ENCODE results near the gene TCOF1.
"Not testable (repeated sequence)": the region's sequence is repeated elsewhere in the genome, so short reads cannot be mapped to it uniquely, and the experiment has no call there.

Gene TCOF1

DNA sequence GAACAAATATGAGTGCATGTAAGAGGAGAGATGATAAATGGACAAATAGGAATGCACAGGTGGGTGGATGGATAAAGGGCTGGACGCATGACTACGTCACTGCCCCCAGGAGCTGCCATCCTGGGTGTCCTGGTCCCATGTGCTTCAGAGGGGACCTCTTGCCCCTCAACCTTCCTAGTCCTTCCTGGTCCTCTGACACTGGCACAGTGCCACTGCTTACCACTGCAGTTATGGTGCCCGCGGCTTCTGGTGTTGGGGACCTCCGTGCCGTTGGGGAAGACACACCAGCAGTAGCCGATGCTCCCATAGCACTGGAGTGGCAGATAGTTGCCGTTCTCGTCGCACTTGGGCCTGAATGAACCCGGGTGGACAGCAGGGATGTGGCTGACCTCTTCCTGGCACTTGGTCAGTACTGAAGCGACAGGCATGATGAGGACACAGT lies 45.4 kb downstream of the TCOF1 start:
- DNase-seq (ENCODE audit: low read depth, low spot score), result no peak

DNA sequence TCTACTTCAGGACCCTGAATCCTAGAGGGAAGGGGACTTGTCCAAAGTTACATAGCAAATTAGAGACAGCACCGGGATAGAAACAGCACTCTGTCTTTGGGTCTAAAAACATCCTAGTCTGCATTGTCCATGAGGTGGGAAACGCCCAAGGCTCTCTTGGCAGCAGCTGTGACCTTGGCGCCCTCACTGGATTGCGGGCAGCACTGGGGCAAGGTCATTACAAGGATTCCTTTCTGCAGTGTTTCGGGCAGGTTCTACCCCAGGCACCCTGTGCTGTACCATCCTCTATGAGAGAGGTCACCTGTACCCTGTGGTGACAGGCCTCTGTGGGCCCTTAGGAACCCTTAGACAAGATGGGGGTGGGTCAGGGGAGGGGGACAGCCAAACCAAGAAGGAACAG lies 46.6 kb downstream of the TCOF1 start:
- DNase-seq (ENCODE audit: low read depth, low spot score), result no peak

DNA sequence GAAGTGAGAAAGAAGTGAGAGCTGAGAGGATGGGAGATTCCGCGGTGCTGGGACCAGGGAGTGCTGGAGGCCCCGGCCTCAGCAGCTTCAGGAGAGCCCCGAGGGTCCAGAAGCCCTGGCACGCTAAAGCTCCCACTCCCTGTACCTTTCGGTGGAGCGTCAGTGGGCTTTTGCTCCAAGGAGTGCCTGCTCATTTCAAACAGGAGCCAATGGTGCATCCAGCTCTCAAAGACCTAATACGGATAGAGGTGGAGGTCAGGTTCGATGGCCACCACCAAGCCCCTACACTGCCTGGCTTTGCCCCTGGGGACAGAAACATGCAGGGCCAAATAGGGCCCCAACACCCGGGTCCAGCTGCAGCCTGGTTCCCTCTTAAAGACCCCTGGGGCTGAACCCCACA lies 47.0 kb downstream of the TCOF1 start:
- DNase-seq (ENCODE audit: low read depth, low spot score), result no peak

DNA sequence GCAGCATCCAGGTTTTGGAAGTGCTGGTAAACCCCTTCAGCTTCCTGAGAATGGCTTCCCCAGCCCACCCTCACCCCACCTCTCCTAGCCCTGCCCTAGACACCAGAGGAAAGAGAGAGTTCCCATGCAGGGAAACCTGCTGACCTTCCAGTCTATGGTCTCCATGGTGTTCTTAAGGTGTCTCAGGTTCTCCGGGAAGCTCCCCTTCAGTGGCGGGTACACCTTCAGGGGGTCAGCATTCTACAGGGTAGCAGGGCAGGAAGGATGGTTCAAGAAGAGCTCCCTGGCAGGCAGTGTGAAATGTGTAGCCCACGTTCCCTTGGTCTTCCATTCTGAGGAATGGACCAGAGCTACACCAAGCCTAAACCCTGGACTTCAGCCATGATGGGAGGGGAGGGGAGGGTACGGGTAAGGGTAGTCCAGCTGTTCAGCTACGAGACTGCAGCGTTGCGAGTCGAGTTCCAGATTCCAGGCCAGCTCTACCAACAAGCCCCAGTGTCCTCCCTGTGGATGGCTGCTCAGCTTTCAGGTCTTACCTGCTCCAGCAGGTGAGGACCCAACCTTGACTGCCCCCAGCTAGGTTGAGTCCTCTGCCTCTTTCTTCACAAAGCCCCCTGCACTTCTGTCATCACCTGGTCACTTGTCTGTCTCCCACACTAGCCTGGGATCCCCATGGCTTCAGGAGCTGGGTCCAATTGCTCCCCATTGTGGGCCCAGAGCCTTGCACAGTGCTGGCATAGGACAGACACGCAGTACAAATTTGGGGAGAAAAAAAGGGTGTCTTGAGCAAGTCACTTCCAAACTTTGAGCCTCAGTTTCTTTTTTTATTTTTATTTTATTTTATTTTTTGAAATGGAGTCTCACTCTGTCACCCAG lies 47.7 kb downstream of the TCOF1 start:
- no peak for DNase-seq (ENCODE audit: low read depth, low spot score)

- no peak for DNase-seq (ENCODE audit: low read depth, low spot score)
Observed at GRCh38 chr5:150406103-150406722, 48.7 kb downstream of the TCOF1 start.

- DNase-seq (ENCODE audit: low read depth, low spot score), result no peak
Observed at GRCh38 chr5:150406723-150407095, 49.2 kb downstream of the TCOF1 start.

DNA sequence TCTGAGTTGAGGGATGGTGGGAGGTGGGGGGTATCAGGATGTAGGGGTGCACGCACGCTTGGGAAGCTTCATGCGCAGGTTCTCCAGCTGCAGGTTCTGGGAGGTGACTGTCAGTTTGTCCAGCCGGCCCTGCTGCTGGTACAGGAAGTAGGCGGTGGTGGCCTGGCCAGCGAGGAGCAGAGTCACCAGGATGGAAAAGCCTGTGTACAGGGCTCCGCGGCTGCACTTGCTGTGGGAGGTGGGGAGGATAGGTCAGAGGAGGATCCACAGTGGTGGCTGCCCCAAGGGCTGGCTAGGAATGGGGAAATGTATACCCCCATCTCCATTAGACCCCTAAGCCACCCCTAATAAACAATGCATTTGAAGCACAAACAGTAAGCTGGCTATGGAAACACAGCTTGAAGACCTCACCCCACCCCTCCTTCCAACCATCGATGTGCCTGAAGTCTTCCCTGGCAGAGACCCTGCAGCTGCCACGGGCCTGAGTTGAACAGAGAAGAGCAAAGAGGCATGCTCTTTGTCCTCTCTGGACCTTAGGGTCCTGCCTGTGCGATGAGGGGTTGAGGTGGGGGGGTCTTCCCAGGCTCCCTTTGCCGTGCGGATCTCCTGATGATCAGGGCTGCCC lies 49.7 kb downstream of the TCOF1 start:
- no peak for DNase-seq (ENCODE audit: low read depth, low spot score)

DNA sequence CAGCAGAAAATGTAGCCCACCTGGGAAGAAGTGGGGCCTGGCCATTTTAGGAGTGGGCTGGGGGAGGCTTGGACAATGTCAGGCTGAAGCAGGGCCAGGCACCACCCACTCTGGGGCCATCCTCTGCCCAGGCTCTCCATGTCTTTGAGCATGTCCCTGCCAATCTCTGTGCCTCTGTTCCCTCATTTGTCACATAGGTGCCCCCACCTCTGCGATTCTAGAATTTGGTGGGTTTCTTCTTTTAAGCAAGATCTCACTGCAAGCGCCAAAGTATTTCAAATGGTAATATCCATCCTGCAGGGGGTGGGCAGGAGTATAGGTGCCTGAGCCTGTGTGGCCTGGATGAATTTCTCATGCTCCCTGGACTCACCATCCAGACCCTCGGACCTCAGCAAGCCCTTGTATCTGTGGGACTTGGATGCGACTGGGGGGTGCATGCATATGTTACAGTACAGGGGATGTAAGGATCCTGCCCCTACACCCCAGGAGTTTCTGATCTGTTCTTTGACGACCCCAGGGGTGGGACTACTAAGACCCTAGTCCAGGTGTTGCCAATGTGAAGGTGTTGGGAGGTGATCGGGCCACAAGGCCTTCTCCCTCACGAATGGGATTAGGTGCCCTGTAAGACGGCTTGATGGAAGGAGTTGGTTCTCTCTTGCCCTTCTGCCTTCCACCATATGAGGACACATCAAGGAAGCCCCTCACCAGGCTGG lies 50.9 kb downstream of the TCOF1 start:
- DNase-seq (ENCODE audit: low read depth, low spot score), result no peak

GRCh38 chr5:150409638-150410523 lies 52.4 kb downstream of the TCOF1 start:
- DNase-seq (ENCODE audit: low read depth, low spot score), result peak; percentile 95

- peak; percentile 92 for DNase-seq (ENCODE audit: low read depth, low spot score)
Observed at GRCh38 chr5:150410524-150411244, 53.2 kb downstream of the TCOF1 start.

- peak; percentile 64 for DNase-seq (ENCODE audit: low read depth, low spot score)
Observed at GRCh38 chr5:150411245-150411979, 53.9 kb downstream of the TCOF1 start.

- peak; percentile 91 for DNase-seq (ENCODE audit: low read depth, low spot score)
Observed at GRCh38 chr5:150412319-150413175, 55.0 kb downstream of the TCOF1 start, which contains the start of gene CD74. CD74 (minus strand) TSS chr5:150412910; CDS start chr5:150412749, 161 bp downstream.

GRCh38 chr5:150413176-150413901 lies 55.8 kb downstream of the TCOF1 start:
- no peak for DNase-seq (ENCODE audit: low read depth, low spot score)

- not testable (repeated sequence) for DNase-seq (ENCODE audit: low read depth, low spot score)
Observed at GRCh38 chr5:150413902-150414790, 56.6 kb downstream of the TCOF1 start.

DNA sequence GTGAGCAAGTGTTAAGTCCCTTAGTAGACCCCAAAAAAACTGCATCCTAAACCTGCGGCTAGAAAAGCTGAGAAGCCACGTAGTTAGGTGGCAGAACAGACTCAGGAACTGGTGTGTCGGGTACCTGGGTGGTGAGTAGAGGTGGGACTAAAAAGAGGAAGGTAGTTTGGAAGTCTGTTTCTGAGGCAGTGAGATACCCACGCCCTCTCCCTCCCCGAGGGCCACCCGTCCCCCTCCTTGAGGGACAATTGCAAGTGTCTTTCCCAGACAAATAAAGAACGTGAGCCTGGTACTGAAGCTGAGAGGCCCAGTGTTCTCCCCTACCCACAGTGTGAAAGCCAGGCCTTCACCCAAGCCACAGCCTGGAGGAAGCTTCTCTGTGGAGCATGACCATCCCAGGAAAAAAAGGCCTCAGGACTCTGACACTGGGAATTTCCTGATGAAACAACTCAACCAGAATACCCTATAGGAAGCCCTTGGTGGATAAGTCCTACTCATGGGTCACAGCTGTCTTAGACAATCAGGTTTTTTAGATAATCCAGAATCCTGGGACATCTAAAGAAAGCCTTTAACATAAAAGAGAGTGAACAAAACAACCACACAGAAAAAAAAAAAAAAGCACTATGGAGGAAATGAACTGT lies 62.3 kb downstream of the TCOF1 start:
- DNase-seq (ENCODE audit: low read depth, low spot score), result no peak

GRCh38 chr5:150422075-150422474 lies 64.6 kb downstream of the TCOF1 start:
- no peak for DNase-seq (ENCODE audit: low read depth, low spot score)
